GM21619 (cell line): ENCODE measurements around the gene RTN4IP1.
A peak's percentile ranks its signal among the peaks of the same experiment; 100 is the strongest.
"Not testable (repeated sequence)": the region's sequence is repeated elsewhere in the genome, so short reads cannot be mapped to it uniquely, and the experiment has no call there.

Experiments
- ATAC-seq: cut with Tn5 transposase; IDR thresholded peaks from one replicate; pipeline ENCODE4 v1.9.1; 2021; ENCODE audit not compliant: unreplicated experiment

RTN4IP1 gene

GRCh38 chr6:106548926-106549455 lies 80.3 kb downstream of the RTN4IP1 start:
- not testable (repeated sequence) for ATAC-seq

GRCh38 chr6:106547601-106548453 lies 81.5 kb downstream of the RTN4IP1 start:
- no peak for ATAC-seq

GRCh38 chr6:106546691-106547414 lies 82.4 kb downstream of the RTN4IP1 start:
- no peak for ATAC-seq

- no peak for ATAC-seq
Observed at GRCh38 chr6:106546261-106546690, 83.0 kb downstream of the RTN4IP1 start.

GRCh38 chr6:106540907-106541306 lies 88.4 kb downstream of the RTN4IP1 start:
- ATAC-seq, result no peak

GRCh38 chr6:106540432-106540831 lies 88.9 kb downstream of the RTN4IP1 start:
- no peak for ATAC-seq

- ATAC-seq, result no peak
Observed at GRCh38 chr6:106539936-106540335, 89.4 kb downstream of the RTN4IP1 start.

- no peak for ATAC-seq
Observed at GRCh38 chr6:106538145-106538544, 91.2 kb downstream of the RTN4IP1 start.

GRCh38 chr6:106537662-106538061 lies 91.6 kb downstream of the RTN4IP1 start:
- ATAC-seq, result no peak

GRCh38 chr6:106536851-106537250 lies 92.4 kb downstream of the RTN4IP1 start:
- no peak for ATAC-seq

- no peak for ATAC-seq
Observed at GRCh38 chr6:106536357-106536756, 92.9 kb downstream of the RTN4IP1 start.

GRCh38 chr6:106535012-106535411 lies 94.3 kb downstream of the RTN4IP1 start:
- no peak for ATAC-seq

- ATAC-seq, result peak; percentile 57
Observed at GRCh38 chr6:106534564-106534982, 94.7 kb downstream of the RTN4IP1 start.

- ATAC-seq, result no peak
Observed at GRCh38 chr6:106534004-106534403, 95.3 kb downstream of the RTN4IP1 start.

- no peak for ATAC-seq
Observed at GRCh38 chr6:106533054-106533453, 96.2 kb downstream of the RTN4IP1 start.

GRCh38 chr6:106530502-106530901 lies 98.8 kb downstream of the RTN4IP1 start:
- ATAC-seq, result no peak

GRCh38 chr6:106530026-106530425 lies 99.3 kb downstream of the RTN4IP1 start:
- ATAC-seq, result no peak

- no peak for ATAC-seq
Observed at GRCh38 chr6:106529438-106529837, 99.9 kb downstream of the RTN4IP1 start.

GRCh38 chr6:106528521-106528920 lies 100.8 kb downstream of the RTN4IP1 start:
- ATAC-seq, result no peak

- no peak for ATAC-seq
Observed at GRCh38 chr6:106527979-106528378, 101.3 kb downstream of the RTN4IP1 start.

GRCh38 chr6:106527117-106527516 lies 102.2 kb downstream of the RTN4IP1 start:
- no peak for ATAC-seq

- no peak for ATAC-seq
Observed at GRCh38 chr6:106525882-106526275, 103.4 kb downstream of the RTN4IP1 start.
